Inferior parietal cortex (tissue), 1 donor: ENCODE measurements around the gene ALS2.

Source experiments
- DNase-seq: peaks from one replicate; pipeline ENCODE4 v3.0.0-alpha.2; 2016; ENCODE audit errors: extremely low spot score

The ALS2 gene

GRCh38 chr2:201758234-201758633, 22.5 kb downstream of the ALS2 start:
- DNase-seq = no peak

- no peak for DNase-seq
These were observed 25.9 kb downstream of the ALS2 start for GRCh38 chr2:201754717-201755415.

GRCh38 chr2:201751566-201751965, 29.2 kb downstream of the ALS2 start:
- no peak for DNase-seq

GRCh38 chr2:201746551-201746950, 34.2 kb downstream of the ALS2 start:
- DNase-seq = no peak

GRCh38 chr2:201735486-201735885, 45.2 kb downstream of the ALS2 start:
- no peak for DNase-seq

GRCh38 chr2:201734111-201734510, 46.6 kb downstream of the ALS2 start:
- DNase-seq = no peak

- DNase-seq = no peak
These were observed 47.2 kb downstream of the ALS2 start for GRCh38 chr2:201733544-201733943.

- DNase-seq = no peak
These were observed 50.0 kb downstream of the ALS2 start for GRCh38 chr2:201730651-201731285.

GRCh38 chr2:201715459-201715858, 65.3 kb downstream of the ALS2 start:
- no peak for DNase-seq

GRCh38 chr2:201712726-201713125, 68.0 kb downstream of the ALS2 start:
- DNase-seq = no peak

GRCh38 chr2:201709747-201710146, 71.0 kb downstream of the ALS2 start:
- no peak for DNase-seq

- no peak for DNase-seq
These were observed 71.7 kb downstream of the ALS2 start for GRCh38 chr2:201709049-201709448.

GRCh38 chr2:201707753-201708152, 73.0 kb downstream of the ALS2 start:
- no peak for DNase-seq

GRCh38 chr2:201707142-201707541, 73.6 kb downstream of the ALS2 start:
- no peak for DNase-seq

GRCh38 chr2:201704536-201704935, 76.2 kb downstream of the ALS2 start:
- no peak for DNase-seq

- peak; percentile 38 for DNase-seq
These were observed 79.1 kb downstream of the ALS2 start for GRCh38 chr2:201701646-201702045.

- no peak for DNase-seq
These were observed 81.3 kb downstream of the ALS2 start for GRCh38 chr2:201699416-201699815.

- DNase-seq = no peak
These were observed 82.0 kb downstream of the ALS2 start, which contains the start of gene MPP4 for GRCh38 chr2:201698588-201699226. MPP4 (minus strand) TSS chr2:201698644; CDS start chr2:201693954, 4,690 bp downstream.

GRCh38 chr2:201697899-201698298, 82.8 kb downstream of the ALS2 start:
- no peak for DNase-seq

GRCh38 chr2:201696151-201696659, 84.5 kb downstream of the ALS2 start:
- peak; percentile 17 for DNase-seq

GRCh38 chr2:201685156-201685555, 95.6 kb downstream of the ALS2 start:
- no peak for DNase-seq

GRCh38 chr2:201680743-201681142, 100.0 kb downstream of the ALS2 start:
- no peak for DNase-seq

GRCh38 chr2:201678401-201678800, 102.3 kb downstream of the ALS2 start:
- DNase-seq = no peak
